ENCODE measurements around the gene ALKBH5. TPM values are rescaled to one million over a fixed set of nuclear protein-coding genes. Genes with fewer than 3 reads are reported as not detected.

The ALKBH5 gene
- total RNA-seq, 4 donors from 2014 or later, result 188 to 271 (median 224) TPM

DNA sequence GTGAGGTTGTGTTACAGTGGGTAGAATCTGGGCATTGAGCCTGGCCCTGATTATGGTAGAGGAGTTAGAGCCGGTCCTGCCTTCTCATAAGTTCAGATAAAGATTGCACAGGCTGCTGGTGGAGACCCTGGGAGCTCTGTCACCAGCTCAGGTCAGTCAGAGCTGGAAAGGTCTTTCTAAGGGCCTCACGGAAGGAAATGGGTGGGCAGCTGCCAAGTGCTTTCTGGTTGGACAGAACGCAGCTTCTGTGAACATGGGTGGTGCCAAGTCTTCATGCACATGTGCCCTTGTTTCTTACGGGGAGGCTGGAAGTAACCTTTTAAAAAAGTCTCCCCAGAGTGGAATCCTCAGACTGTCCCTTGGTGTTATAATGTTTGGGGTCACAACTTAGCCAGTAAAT is 14.9 kb downstream of the ALKBH5 start:
- intact Hi-C loops (cut with DNase I; ENCODE audit: low total_unique reads), result no loop called here
- H3K4me1 ChIP-seq, result peaks cover 63 to 91% of the 10 kb centered on the region in 2 donors

GRCh38 chr17:18201108-18201507 is 17.5 kb downstream of the ALKBH5 start:
- peak overlapping the region; percentile 14 to 82 (median 56) for H3K27ac ChIP-seq
- no peaks in the 10 kb centered on the region for H3K9me3 ChIP-seq
- ATAC-seq (peak; percentile 55 to 87), DNase-seq (peak in 1 of 2 donors; percentile 66)
- in situ Hi-C loops (cut with MboI; ENCODE audit: low sequenced_read_pairs in 4 of 4), result no loop called here
- no peak for TF ChIP-seq POLR2A (IDR thresholded peaks at IDR 0.05)
- TF ChIP-seq CTCF (IDR thresholded peaks at IDR 0.05 in 4 of 5, conservative IDR thresholded peaks at IDR 0.05 in 1 of 5), result no peak
- intact Hi-C loops (cut with DNase I; ENCODE audit: low total_unique reads), result no loop called here
- H3K4me1 ChIP-seq, result peaks cover 55 to 69% of the 10 kb centered on the region in 2 donors
- H3K4me3 ChIP-seq, result no peak overlapping the region
- peaks cover 0 to 24% of the 10 kb centered on the region in 2 donors for H3K36me3 ChIP-seq
- H3K27me3 ChIP-seq, result no peaks in the 10 kb centered on the region

More for the DNA sequence above, 14.9 kb downstream of the ALKBH5 start:
- no peak overlapping the region for H3K4me3 ChIP-seq
- ATAC-seq (no peak), DNase-seq (no peak)
- H3K9me3 ChIP-seq, result no peaks in the 10 kb centered on the region
- in situ Hi-C loops (cut with MboI; ENCODE audit: low sequenced_read_pairs in 4 of 4), result no loop called here
- H3K27ac ChIP-seq, result peak overlapping the region in 3 of 4 donors; percentile 14 to 82 (median 58)
- H3K36me3 ChIP-seq, result peaks cover 0 to 28% of the 10 kb centered on the region in 2 donors
- TF ChIP-seq POLR2A (IDR thresholded peaks at IDR 0.05) (no peak), CTCF (IDR thresholded peaks at IDR 0.05 in 4 of 5, conservative IDR thresholded peaks at IDR 0.05 in 1 of 5) (no peak)
- no peaks in the 10 kb centered on the region for H3K27me3 ChIP-seq

- Histone ChIP-seq H3K4me1 (peaks cover 40 to 47% of the 10 kb centered on the region in 2 donors), H3K36me3 (peaks cover 0 to 33% of the 10 kb centered on the region in 2 donors)
- ATAC-seq, result no peak
These were observed 19.7 kb downstream of the ALKBH5 start for GRCh38 chr17:18203308-18203707.

GRCh38 chr17:18205861-18206260 is 22.2 kb downstream of the ALKBH5 start:
- no peaks in the 10 kb centered on the region for H3K27me3 ChIP-seq
- peaks cover 14 to 24% of the 10 kb centered on the region in 2 donors for H3K4me1 ChIP-seq
- in situ Hi-C loops (cut with MboI; ENCODE audit: low sequenced_read_pairs in 4 of 4), result no loop called here
- H3K9me3 ChIP-seq, result no peaks in the 10 kb centered on the region
- no peak overlapping the region for H3K4me3 ChIP-seq
- intact Hi-C loops (cut with DNase I; ENCODE audit: low total_unique reads), result no loop called here
- no peak for ATAC-seq
- no peak for TF ChIP-seq POLR2A (IDR thresholded peaks at IDR 0.05)
- TF ChIP-seq CTCF (IDR thresholded peaks at IDR 0.05 in 4 of 5, conservative IDR thresholded peaks at IDR 0.05 in 1 of 5), result no peak
- peaks cover 0 to 59% of the 10 kb centered on the region in 2 donors for H3K36me3 ChIP-seq
- no peak for DNase-seq
- no peak overlapping the region for H3K27ac ChIP-seq

More at GRCh38 chr17:18203308-18203707, 19.7 kb downstream of the ALKBH5 start:
- no peaks in the 10 kb centered on the region for H3K27me3 ChIP-seq
- TF ChIP-seq POLR2A (IDR thresholded peaks at IDR 0.05) (no peak), CTCF (IDR thresholded peaks at IDR 0.05 in 4 of 5, conservative IDR thresholded peaks at IDR 0.05 in 1 of 5) (no peak)
- peak overlapping the region in 3 of 4 donors; percentile 39 to 41 (median 39) for H3K27ac ChIP-seq
- H3K9me3 ChIP-seq, result no peaks in the 10 kb centered on the region
- H3K4me3 ChIP-seq, result no peak overlapping the region
- intact Hi-C loops (cut with DNase I; ENCODE audit: low total_unique reads) (no loop called here), in situ Hi-C loops (cut with MboI; ENCODE audit: low sequenced_read_pairs in 4 of 4) (no loop called here)
- no peak for DNase-seq

GRCh38 chr17:18206962-18207361 is 23.3 kb downstream of the ALKBH5 start:
- in situ Hi-C loops (cut with MboI; ENCODE audit: low sequenced_read_pairs in 4 of 4) (no loop called here), intact Hi-C loops (cut with DNase I; ENCODE audit: low total_unique reads) (no loop called here)
- TF ChIP-seq POLR2A (IDR thresholded peaks at IDR 0.05), result no peak
- TF ChIP-seq CTCF (IDR thresholded peaks at IDR 0.05 in 4 of 5, conservative IDR thresholded peaks at IDR 0.05 in 1 of 5), result no peak
- Histone ChIP-seq H3K9me3 (no peaks in the 10 kb centered on the region), H3K4me3 (no peak overlapping the region), H3K36me3 (peaks cover 0 to 60% of the 10 kb centered on the region in 2 donors), H3K4me1 (peaks cover 7 to 17% of the 10 kb centered on the region in 2 donors), H3K27me3 (no peaks in the 10 kb centered on the region), H3K27ac (no peak overlapping the region)
- ATAC-seq (no peak), DNase-seq (no peak)
